ENCODE results near the gene ABCG5.

Gene ABCG5

GRCh38 chr2:43776324-43776723, 62.3 kb downstream of the ABCG5 start:
- no peaks in the 10 kb centered on the region for H3K9me3 ChIP-seq (ENCODE audit: insufficient read depth, low read length)
- no peaks in the 10 kb centered on the region for H3K4me1 ChIP-seq (ENCODE audit: insufficient read depth, insufficient read length)
- H3K4me3 ChIP-seq (ENCODE audit: insufficient read length, low read depth) = no peak overlapping the region
- TF ChIP-seq SUZ12 (IDR thresholded peaks at IDR 0.05; ENCODE audit: extremely low read depth, insufficient read depth, insufficient read length) = no peak
- no peak for TF ChIP-seq ZNF274 (IDR thresholded peaks at IDR 0.05; ENCODE audit: low read depth, low read length)
- no peak for TF ChIP-seq YY1 (IDR thresholded peaks at IDR 0.05; ENCODE audit: insufficient read depth, insufficient read length)
- H3K9ac ChIP-seq (ENCODE audit: insufficient read length, low read depth) = no peak overlapping the region
- no peak for DNase-seq (ENCODE audit: low read depth, low spot score)
- H3K27me3 ChIP-seq (ENCODE audit: insufficient read depth, insufficient read length) = no peaks in the 10 kb centered on the region
- H3K36me3 ChIP-seq (ENCODE audit: insufficient read depth, insufficient read length, low read length) = peaks cover 6% of the 10 kb centered on the region

GRCh38 chr2:43774617-43775016, 64.0 kb downstream of the ABCG5 start:
- no peaks in the 10 kb centered on the region for H3K4me1 ChIP-seq (ENCODE audit: insufficient read depth, insufficient read length)
- peak overlapping the region; percentile 63 for H3K4me3 ChIP-seq (ENCODE audit: insufficient read length, low read depth)
- no peak for DNase-seq (ENCODE audit: low read depth, low spot score)
- H3K9me3 ChIP-seq (ENCODE audit: insufficient read depth, low read length) = no peaks in the 10 kb centered on the region
- H3K36me3 ChIP-seq (ENCODE audit: insufficient read depth, insufficient read length, low read length) = peaks cover 6% of the 10 kb centered on the region
- TF ChIP-seq YY1 (IDR thresholded peaks at IDR 0.05; ENCODE audit: insufficient read depth, insufficient read length) (no peak), ZNF274 (IDR thresholded peaks at IDR 0.05; ENCODE audit: low read depth, low read length) (no peak), SUZ12 (IDR thresholded peaks at IDR 0.05; ENCODE audit: extremely low read depth, insufficient read depth, insufficient read length) (no peak)
- peak overlapping the region; percentile 70 for H3K9ac ChIP-seq (ENCODE audit: insufficient read length, low read depth)
- no peaks in the 10 kb centered on the region for H3K27me3 ChIP-seq (ENCODE audit: insufficient read depth, insufficient read length)

GRCh38 chr2:43773876-43774613, 64.6 kb downstream of the ABCG5 start, which contains the start of gene DYNC2LI1:
Gene DYNC2LI1 (plus strand): TSS chr2:43774039. CDS start chr2:43774139, 100 bp downstream.
- peak; percentile 83 for DNase-seq (ENCODE audit: low read depth, low spot score)
- TF ChIP-seq SUZ12 (IDR thresholded peaks at IDR 0.05; ENCODE audit: extremely low read depth, insufficient read depth, insufficient read length) (no peak), YY1 (IDR thresholded peaks at IDR 0.05; ENCODE audit: insufficient read depth, insufficient read length) (no peak), ZNF274 (IDR thresholded peaks at IDR 0.05; ENCODE audit: low read depth, low read length) (no peak)
- peaks cover 6% of the 10 kb centered on the region for H3K36me3 ChIP-seq (ENCODE audit: insufficient read depth, insufficient read length, low read length)

GRCh38 chr2:43766006-43766405, 72.6 kb downstream of the ABCG5 start:
- TF ChIP-seq YY1 (IDR thresholded peaks at IDR 0.05; ENCODE audit: insufficient read depth, insufficient read length) (no peak), ZNF274 (IDR thresholded peaks at IDR 0.05; ENCODE audit: low read depth, low read length) (no peak), SUZ12 (IDR thresholded peaks at IDR 0.05; ENCODE audit: extremely low read depth, insufficient read depth, insufficient read length) (no peak)
- H3K9me3 ChIP-seq (ENCODE audit: insufficient read depth, low read length) = no peaks in the 10 kb centered on the region

More at GRCh38 chr2:43773876-43774613, 64.6 kb downstream of the ABCG5 start, which contains the start of gene DYNC2LI1:
- Histone ChIP-seq H3K9ac (ENCODE audit: insufficient read length, low read depth) (peak within 1 kb of the TSS; percentile 70), H3K27me3 (ENCODE audit: insufficient read depth, insufficient read length) (no peaks in the 10 kb centered on the region), H3K4me3 (ENCODE audit: insufficient read length, low read depth) (peak within 1 kb of the TSS; percentile 63), H3K4me1 (ENCODE audit: insufficient read depth, insufficient read length) (no peaks in the 10 kb centered on the region), H3K9me3 (ENCODE audit: insufficient read depth, low read length) (no peaks in the 10 kb centered on the region)

GRCh38 chr2:43764086-43764705, 74.4 kb downstream of the ABCG5 start:
- H3K9me3 ChIP-seq (ENCODE audit: insufficient read depth, low read length) = no peaks in the 10 kb centered on the region
- H3K27me3 ChIP-seq (ENCODE audit: insufficient read depth, insufficient read length) = no peaks in the 10 kb centered on the region
- no peak overlapping the region for H3K9ac ChIP-seq (ENCODE audit: insufficient read length, low read depth)
- no peak for TF ChIP-seq YY1 (IDR thresholded peaks at IDR 0.05; ENCODE audit: insufficient read depth, insufficient read length)
- TF ChIP-seq ZNF274 (IDR thresholded peaks at IDR 0.05; ENCODE audit: low read depth, low read length) = no peak
- no peak for TF ChIP-seq SUZ12 (IDR thresholded peaks at IDR 0.05; ENCODE audit: extremely low read depth, insufficient read depth, insufficient read length)
- H3K4me1 ChIP-seq (ENCODE audit: insufficient read depth, insufficient read length) = no peaks in the 10 kb centered on the region
- no peak overlapping the region for H3K4me3 ChIP-seq (ENCODE audit: insufficient read length, low read depth)
- no peaks in the 10 kb centered on the region for H3K36me3 ChIP-seq (ENCODE audit: insufficient read depth, insufficient read length, low read length)
- DNase-seq (ENCODE audit: low read depth, low spot score) = no peak

More at GRCh38 chr2:43766006-43766405, 72.6 kb downstream of the ABCG5 start:
- Histone ChIP-seq H3K36me3 (ENCODE audit: insufficient read depth, insufficient read length, low read length) (no peaks in the 10 kb centered on the region), H3K27me3 (ENCODE audit: insufficient read depth, insufficient read length) (no peaks in the 10 kb centered on the region), H3K9ac (ENCODE audit: insufficient read length, low read depth) (no peak overlapping the region), H3K4me3 (ENCODE audit: insufficient read length, low read depth) (no peak overlapping the region), H3K4me1 (ENCODE audit: insufficient read depth, insufficient read length) (no peaks in the 10 kb centered on the region)
- DNase-seq (ENCODE audit: low read depth, low spot score) = no peak

GRCh38 chr2:43763091-43763490, 75.5 kb downstream of the ABCG5 start:
- Histone ChIP-seq H3K9ac (ENCODE audit: insufficient read length, low read depth) (no peak overlapping the region), H3K9me3 (ENCODE audit: insufficient read depth, low read length) (no peaks in the 10 kb centered on the region), H3K4me1 (ENCODE audit: insufficient read depth, insufficient read length) (no peaks in the 10 kb centered on the region), H3K4me3 (ENCODE audit: insufficient read length, low read depth) (no peak overlapping the region), H3K27me3 (ENCODE audit: insufficient read depth, insufficient read length) (no peaks in the 10 kb centered on the region), H3K36me3 (ENCODE audit: insufficient read depth, insufficient read length, low read length) (no peaks in the 10 kb centered on the region)
- DNase-seq (ENCODE audit: low read depth, low spot score) = no peak
- no peak for TF ChIP-seq SUZ12 (IDR thresholded peaks at IDR 0.05; ENCODE audit: extremely low read depth, insufficient read depth, insufficient read length)
- TF ChIP-seq ZNF274 (IDR thresholded peaks at IDR 0.05; ENCODE audit: low read depth, low read length) = no peak
- no peak for TF ChIP-seq YY1 (IDR thresholded peaks at IDR 0.05; ENCODE audit: insufficient read depth, insufficient read length)

All from NT2/D1 (cell line).